ES-I3 (cell line): ENCODE data around the gene KRTCAP2.

Experiments
- H3K36me3 ChIP-seq: 2 replicates; pipeline ENCODE4 v1.6.1; 2013; ENCODE audit warnings: mild to moderate bottlenecking, low read length, control low read depth, moderate library complexity; ENCODE audit not compliant: insufficient read depth
- H3K4me1 ChIP-seq: 2 replicates; pipeline ENCODE4 v1.6.1; 2013; ENCODE audit warnings: mild to moderate bottlenecking, control low read depth, low read length; ENCODE audit not compliant: insufficient read depth
- H3K9ac ChIP-seq: 2 replicates; pipeline ENCODE4 v1.6.1; 2013; ENCODE audit warnings: low read depth, mild to moderate bottlenecking, low read length, moderate library complexity
- H3K9me3 ChIP-seq: 2 replicates; pipeline ENCODE4 v1.6.1; 2013; ENCODE audit warnings: mild to moderate bottlenecking, low read length, moderate library complexity; ENCODE audit not compliant: control insufficient read depth, insufficient read depth

KRTCAP2 gene

DNA sequence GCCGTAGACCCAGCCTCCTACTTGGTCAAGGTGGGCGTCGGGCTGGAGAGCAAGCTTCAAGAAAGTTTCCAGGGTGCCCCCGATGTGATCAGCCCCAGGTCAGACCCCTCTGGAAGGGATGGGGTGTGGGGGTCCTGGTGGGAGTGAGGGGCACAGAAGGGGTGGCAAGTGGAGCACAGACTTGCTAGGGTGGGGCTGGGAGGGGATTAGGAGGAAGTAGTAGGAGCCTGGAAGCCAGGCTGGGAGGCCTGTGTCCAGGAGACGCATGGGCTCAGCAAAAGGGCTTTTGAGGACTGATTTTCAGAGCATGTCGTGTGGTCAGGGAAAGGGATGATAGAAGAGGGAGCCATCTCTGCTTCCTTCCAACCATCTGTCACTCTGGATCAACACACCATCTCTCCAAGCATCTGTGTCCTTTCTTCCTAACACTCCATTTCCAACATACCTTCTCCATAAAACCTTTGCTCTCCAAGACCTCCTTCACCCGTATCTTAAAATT is 9.0 kb upstream of the KRTCAP2 start:
- H3K4me1 ChIP-seq, result peaks cover 13% of the 10 kb centered on the region; the same call in 1 of the 2 replicates
- peaks cover 6% of the 10 kb centered on the region for H3K36me3 ChIP-seq
- H3K9me3 ChIP-seq, result no peaks in the 10 kb centered on the region

DNA sequence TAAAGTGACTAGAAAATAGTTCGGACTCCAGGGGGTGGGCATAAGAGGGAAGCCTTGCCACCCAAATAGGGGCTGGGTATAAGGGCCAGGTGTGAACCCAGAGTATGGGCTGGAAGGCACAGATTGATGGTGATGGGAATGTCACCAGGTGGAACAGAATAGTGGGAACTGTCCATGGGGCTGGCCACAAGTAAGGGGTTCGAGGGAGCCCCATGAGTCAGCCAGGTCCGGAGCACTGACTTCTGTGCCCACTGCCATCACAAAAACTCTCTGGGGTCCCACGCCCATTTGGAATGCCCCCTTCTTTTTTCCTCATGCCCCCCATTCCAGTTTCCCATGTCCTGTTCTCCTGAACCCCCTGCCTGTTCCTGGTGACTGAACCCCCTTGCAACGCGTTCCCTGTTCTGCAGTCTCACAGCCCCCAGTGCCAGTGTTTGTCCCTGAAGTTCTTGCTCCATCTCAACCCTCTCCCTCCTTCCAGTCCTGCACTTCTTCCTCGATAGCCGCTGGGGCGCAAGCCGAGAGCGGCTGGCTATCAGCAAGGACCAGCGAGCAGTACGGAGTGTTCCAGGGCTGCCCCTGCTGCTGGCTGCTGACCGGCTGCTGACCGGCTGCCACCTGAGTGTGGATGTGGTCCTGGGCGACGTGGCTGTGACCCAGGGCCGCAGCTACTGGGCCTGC is 8.4 kb upstream of the KRTCAP2 start:
- Histone ChIP-seq H3K9me3 (no peaks in the 10 kb centered on the region), H3K4me1 (peaks cover 10% of the 10 kb centered on the region; the same call in 1 of the 2 replicates), H3K36me3 (peaks cover 6% of the 10 kb centered on the region), H3K9ac (no peak overlapping the region)

More for the DNA sequence above, 9.0 kb upstream of the KRTCAP2 start:
- H3K9ac ChIP-seq, result no peak overlapping the region

DNA sequence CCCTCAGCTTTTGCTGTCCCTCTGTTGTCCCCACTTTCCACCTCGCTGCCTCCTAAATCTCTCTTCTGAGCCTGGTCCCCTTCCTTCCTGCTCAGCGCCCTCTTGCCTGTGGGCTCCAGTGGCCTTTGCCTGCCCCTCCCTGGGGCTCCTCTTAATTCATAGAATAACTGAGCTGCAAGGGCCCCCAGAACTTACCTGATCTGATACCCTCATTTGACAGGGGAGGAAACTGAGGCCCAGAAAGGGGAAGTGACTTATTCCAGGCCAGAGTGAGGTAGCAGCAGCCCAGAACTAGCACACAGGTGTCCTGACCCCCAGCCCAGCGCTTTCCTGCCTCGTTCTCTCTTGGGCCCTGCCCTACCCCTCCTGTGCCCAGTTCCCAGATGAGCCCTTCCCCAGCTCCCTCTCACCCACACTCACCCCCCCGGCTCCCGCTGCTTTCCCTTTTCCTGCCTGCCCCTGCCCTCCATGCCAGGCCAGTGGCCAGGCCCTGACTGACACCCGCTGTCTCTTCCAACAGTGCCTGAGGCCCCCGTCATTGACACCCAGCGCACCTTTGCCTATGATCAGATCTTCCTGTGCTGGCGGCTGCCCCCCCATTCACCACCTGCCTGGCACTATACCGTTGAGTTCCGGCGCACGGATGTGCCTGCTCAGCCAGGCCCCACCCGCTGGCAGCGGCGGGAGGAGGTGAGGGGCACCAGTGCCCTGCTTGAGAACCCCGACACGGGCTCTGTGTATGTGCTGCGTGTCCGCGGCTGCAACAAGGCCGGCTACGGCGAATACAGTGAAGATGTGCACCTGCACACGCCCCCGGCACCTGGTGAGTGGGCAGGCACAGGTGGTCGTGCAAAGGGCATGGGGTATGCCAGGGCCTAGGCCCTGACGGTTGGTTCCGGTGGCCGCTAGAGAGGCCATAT is 6.3 kb upstream of the KRTCAP2 start:
- H3K4me1 ChIP-seq, result no peaks in the 10 kb centered on the region; the same call in 1 of the 2 replicates
- no peaks in the 10 kb centered on the region for H3K9me3 ChIP-seq
- H3K9ac ChIP-seq, result no peak overlapping the region
- H3K36me3 ChIP-seq, result peaks cover 6% of the 10 kb centered on the region

DNA sequence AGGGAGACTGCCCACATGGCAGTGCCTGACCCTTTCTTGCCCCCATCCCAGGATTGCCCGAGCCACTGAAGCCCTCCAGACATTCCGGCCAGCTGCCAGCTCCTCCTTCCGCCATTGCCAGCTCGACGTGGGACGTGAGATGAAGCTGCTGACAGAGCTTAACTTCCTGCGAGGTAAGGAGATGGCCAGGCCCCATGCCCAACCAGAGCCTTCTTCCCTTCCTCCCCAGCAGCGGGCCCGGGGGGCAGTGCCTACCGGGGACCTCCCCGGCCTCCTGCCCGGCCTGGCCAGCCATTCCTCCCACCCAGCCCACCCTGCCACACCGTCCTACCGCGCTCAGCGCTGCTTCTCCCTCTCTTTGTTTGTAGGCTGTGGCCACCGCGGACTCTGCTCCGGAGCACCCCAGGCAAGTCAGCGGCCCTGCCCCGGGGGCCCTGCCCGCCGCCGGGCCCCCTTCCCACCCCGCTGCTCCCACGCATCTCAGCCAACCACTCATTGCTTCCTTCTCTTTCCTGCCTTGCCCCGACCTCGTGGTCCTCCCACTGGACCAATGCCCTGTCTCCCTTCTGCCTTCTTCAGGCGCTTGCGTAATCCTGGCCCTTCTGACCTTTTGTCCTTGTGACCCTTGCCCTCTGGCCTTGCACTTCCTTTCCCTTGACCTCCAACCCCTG is 5.5 kb upstream of the KRTCAP2 start:
- H3K36me3 ChIP-seq, result peaks cover 6% of the 10 kb centered on the region
- no peaks in the 10 kb centered on the region; the same call in 1 of the 2 replicates for H3K4me1 ChIP-seq
- no peak overlapping the region for H3K9ac ChIP-seq
- H3K9me3 ChIP-seq, result no peaks in the 10 kb centered on the region

DNA sequence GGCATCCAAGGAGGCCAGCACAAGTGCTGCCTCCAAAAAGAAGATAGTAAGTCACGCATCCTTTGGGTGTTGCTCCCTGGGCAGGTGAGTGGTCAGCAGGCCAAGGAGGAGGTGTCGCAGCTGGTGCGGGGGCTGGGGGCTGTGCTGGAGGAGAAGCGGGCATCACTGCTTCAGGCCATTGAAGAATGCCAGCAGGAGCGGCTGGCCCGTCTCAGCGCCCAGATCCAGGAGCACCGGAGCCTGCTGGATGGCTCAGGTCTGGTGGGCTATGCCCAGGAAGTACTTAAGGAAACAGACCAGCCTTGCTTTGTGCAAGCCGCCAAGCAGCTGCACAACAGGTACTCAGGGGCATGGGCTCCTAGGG is 4.8 kb upstream of the KRTCAP2 start:
- Histone ChIP-seq H3K36me3 (peaks cover 6% of the 10 kb centered on the region), H3K4me1 (no peaks in the 10 kb centered on the region; the same call in 1 of the 2 replicates), H3K9ac (no peak overlapping the region)

DNA sequence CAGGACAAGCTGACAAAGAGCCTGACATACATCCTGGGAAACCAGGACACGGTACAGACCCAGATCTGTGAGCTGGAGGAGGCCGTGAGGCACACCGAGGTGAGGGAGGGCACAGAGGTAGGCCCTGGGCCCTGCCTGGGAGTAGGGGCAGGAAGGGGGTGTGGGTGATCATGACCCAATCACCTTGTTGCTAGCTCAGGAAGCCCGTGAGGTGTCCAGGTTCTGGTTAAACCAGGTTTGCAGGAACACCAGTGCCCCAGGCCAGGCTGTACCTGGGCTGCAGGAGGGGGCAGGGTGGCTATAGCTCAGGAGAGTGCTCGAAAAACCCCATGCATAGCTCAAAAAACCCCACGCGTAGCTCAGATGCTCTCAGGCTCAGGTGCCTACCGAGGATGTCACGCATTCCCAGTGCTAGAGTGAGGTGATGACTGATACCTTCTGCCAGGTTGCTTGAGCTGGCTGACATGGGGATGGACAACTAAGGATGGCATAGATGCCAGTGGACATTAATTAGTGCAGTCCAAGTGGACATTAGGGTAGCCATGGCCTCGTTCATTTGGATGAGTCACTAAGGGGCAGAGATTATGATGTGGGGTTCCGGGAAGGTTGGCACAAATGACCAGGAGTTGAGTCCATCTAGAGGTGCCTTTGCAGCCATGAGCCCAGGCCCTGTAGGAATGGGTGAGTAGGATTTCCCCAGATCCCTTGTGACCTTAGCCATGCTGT is 4.3 kb upstream of the KRTCAP2 start:
- H3K36me3 ChIP-seq, result peaks cover 6% of the 10 kb centered on the region
- H3K4me1 ChIP-seq, result no peaks in the 10 kb centered on the region; the same call in 1 of the 2 replicates
- no peak overlapping the region for H3K9ac ChIP-seq

More for the DNA sequence above, 4.8 kb upstream of the KRTCAP2 start:
- H3K9me3 ChIP-seq, result no peaks in the 10 kb centered on the region

DNA sequence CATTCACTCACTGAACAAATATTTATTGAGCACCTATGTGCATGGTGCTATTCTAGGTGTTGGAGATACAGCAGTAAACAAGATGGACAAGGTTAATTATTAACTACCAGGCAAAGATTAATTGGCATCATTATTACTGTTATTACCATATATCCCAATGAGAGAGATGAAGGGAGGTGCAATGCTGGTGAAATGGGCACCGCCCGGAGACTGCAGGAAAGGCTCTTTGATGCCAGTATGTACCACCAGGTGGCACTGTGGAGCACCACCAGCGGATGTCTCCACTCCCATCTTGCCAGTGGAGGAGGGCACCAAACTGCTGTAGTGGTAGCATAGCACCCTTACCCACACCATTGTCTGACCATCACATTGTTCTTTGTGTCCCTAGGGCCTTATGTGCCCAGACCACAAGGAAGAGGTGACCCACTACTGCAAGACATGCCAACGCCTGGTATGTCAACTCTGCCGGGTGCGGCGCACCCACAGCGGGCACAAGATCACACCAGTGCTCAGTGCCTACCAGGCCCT is 3.5 kb upstream of the KRTCAP2 start:
- Histone ChIP-seq H3K9ac (no peak overlapping the region), H3K4me1 (no peaks in the 10 kb centered on the region; the same call in 1 of the 2 replicates), H3K9me3 (no peaks in the 10 kb centered on the region), H3K36me3 (peaks cover 6% of the 10 kb centered on the region)

More for the DNA sequence above, 4.3 kb upstream of the KRTCAP2 start:
- H3K9me3 ChIP-seq, result no peaks in the 10 kb centered on the region

DNA sequence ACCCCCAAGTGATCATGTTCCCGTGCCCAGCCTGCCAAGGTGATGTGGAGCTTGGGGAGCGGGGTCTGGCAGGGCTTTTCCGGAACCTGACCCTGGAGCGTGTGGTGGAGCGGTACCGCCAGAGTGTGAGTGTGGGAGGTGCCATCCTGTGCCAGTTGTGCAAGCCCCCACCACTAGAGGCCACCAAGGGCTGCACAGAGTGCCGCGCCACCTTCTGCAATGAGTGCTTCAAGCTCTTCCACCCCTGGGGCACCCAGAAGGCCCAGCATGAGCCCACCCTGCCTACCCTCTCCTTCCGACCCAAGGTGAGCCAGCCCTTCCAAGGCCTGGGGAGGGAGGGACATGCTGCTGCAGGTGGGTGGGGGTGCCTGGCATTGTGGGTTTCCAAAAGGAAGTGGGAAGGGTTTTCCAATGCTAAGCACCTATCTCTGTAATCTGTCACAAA is 2.8 kb upstream of the KRTCAP2 start:
- no peak overlapping the region for H3K9ac ChIP-seq
- peaks cover 6% of the 10 kb centered on the region for H3K36me3 ChIP-seq
- H3K4me1 ChIP-seq, result no peaks in the 10 kb centered on the region; the same call in 1 of the 2 replicates
- no peaks in the 10 kb centered on the region for H3K9me3 ChIP-seq

DNA sequence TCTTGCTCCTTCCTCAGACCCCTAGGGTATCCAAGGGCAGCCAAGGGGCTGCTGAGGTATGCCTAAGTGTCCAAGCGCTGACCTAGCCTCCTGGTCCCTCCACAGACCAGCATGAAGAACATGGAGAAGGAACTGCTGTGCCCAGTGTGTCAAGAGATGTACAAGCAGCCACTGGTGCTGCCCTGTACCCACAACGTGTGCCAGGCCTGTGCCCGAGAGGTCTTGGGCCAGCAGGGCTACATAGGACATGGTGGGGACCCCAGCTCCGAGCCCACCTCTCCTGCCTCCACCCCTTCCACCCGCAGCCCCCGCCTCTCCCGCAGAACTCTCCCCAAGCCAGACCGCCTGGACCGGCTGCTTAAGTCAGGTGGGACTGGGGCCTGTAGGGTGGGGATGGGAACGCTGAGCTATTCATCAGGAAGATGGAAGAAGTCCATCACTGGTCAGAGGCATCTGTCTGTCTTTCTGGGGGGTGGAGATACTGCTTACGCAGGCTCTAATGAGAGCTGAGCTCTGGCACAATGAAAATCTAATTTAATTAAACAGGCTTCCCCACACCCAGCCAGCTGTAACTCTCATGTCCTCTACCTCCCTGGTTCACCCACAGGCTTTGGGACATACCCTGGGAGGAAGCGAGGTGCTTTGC is 2.3 kb upstream of the KRTCAP2 start:
- Histone ChIP-seq H3K36me3 (peaks cover 6% of the 10 kb centered on the region), H3K9me3 (no peaks in the 10 kb centered on the region), H3K4me1 (no peaks in the 10 kb centered on the region; the same call in 1 of the 2 replicates), H3K9ac (0 out of 2 replicates have a peak overlapping the region, but pooled peaks have one; percentile 75)

DNA sequence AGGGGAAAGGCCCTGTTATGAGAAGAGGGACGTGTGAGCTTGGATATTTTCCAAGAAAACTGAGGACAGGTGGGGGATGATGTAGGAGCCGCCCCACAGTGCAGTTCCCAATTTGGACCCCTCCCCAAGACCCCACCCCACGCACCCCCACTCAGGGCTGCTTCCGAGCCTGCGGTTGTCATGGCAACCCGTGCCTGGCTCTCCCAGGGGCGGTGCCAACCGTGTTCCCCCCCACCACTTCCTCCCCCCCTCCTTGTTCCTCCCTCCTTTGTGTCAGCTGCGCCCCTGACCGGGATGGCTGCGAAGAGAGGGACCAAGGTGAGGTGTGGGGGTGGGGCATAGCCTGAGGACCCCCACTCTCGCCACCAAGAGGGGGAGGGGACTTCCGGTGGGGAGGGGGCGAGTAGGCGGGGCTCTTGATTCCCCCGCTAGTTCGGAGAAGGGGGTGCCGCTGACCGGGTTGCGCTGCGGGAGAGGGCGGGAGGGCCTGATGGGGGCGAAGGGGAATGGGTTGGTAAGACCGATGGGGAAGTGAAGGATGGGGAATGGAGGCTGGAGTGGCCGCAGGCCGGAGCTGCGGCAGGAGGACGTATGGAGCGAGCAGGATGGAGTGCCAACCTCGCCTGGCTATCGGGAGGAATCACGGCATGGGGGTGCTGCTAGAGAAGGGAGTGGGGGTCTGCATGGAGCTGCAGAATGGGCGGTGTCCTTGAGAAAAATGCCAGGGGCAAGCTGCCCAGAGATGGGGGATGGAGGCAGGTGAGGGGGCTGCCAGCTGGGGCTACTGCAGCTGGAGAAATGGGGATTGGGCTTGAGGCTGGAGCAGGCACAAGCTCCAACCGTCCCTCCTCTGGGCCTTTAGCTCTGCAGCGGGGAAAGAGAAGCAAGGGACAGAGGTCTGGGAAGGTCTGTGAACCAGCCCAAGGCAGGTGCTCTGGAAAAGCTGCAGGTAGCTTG is 1.5 kb upstream of the KRTCAP2 start:
- Histone ChIP-seq H3K9me3 (no peaks in the 10 kb centered on the region), H3K36me3 (peaks cover 6% of the 10 kb centered on the region), H3K4me1 (no peaks in the 10 kb centered on the region; the same call in 1 of the 2 replicates), H3K9ac (peak overlapping the region; percentile 75)

DNA sequence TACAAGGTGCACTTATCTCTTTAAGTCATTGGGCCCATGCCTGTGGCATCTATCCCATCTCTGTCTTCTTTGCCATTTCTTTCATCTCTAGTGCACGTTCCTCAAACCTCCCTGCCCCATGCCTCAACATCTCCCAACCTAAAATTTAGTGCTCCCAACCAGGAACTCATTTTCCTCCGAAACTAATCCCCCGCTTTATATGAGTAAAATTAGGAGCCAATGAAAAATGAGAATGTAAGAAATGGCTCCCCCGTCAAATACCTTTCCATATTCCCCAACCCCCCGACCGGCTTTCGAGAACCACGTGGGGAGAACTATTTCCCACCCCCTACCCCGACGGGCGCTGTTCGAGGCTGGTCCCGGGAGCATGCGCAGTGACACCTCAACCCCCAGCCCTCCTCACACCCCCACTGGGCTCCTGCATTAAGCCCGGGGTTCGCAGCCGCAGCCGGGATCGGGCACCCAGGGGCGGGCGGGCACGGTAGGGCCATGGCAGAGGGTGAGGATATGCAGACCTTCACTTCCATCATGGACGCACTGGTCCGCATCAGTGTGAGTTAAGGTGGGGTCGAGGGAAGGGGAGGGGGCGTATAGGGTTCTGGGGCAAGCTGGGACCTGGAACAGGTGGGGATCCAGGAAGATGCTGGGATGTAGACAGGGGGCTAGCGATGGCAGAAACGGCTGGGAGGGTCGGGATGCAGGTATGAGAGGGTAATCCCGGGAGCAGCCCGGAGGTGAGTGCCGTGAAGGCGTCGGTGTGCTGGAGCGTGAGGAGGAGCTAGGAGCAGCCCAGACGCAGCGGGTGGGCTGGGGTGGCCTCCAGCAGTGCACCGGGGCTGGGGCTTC is 597 bp upstream of the KRTCAP2 start, which contains the start of gene TRIM46:
Gene TRIM46 (plus strand): TSS at position 372 of the 846 bp plus-strand sequence. CDS start 118 bp downstream, at position 490.
- H3K4me1 ChIP-seq, result no peaks in the 10 kb centered on the region; the same call in 1 of the 2 replicates
- H3K9ac ChIP-seq, result peak within 1 kb of the TSS; percentile 75
- no peaks in the 10 kb centered on the region; the same call in 1 of the 2 replicates for H3K36me3 ChIP-seq
- H3K9me3 ChIP-seq, result no peaks in the 10 kb centered on the region
